K562 (cell line): ENCODE measurements around the gene ACTN3. TPM values are rescaled to one million over a fixed set of nuclear protein-coding genes. Genes with fewer than 3 reads are reported as not detected.
A peak's percentile ranks its signal among the peaks of the same experiment; 100 is the strongest.

Experiments used
- ATAC-seq: fragments of 200-7000 bp; cut with Tn5 transposase; 3 replicates; pipeline ENCODE4 v1.9.1; 2020; ENCODE audit warnings: moderate library complexity
- BruUV-seq: library from RNA; stranded (reverse); fragments of 400-500 nt; replicated peaks from 2 replicates; lab custom pipeline; 2021; lab: Mats Ljungman, UMichigan
- CTCF ChIA-PET: fragments of 300-600 bp; formaldehyde crosslinking; extraction: SDS; loops from one replicate; lab custom pipeline; 2021; ENCODE audit warnings: low intra/inter-chr PET ratio; lab: Yijun Ruan, JAX
- POLR2A ChIA-PET: fragments of 300-600, 350-650 bp; sonication (Branson Sonifier 250); formaldehyde crosslinking; extraction: SDS; loops from one replicate; lab custom pipeline; 2021; ENCODE audit warnings: antibody characterized with exemption, inconsistent platforms; lab: Yijun Ruan, JAX
- DNase-seq, 4 experiments: peaks; one replicate each; pipeline versions ENCODE4 v3.0.0 to v3.0.0-alpha.2; 2011 to 2018; ENCODE audit warnings: low spot score in 3 of 4, mixed read lengths in 3 of 4; ENCODE audit errors: extremely low read depth in 1 of 4
- FAIRE-seq: peaks from 2 replicates; lab custom pipeline; 2011; peaks lifted over from hg19 to GRCh38; lab: Jason Lieb, UNC
- H2AFZ ChIP-seq: 2 replicates; pipeline ENCODE4 v1.6.0; 2011; ENCODE audit warnings: low read depth, low read length, control low read depth, inconsistent platforms
- H3K27ac ChIP-seq: fragments of 200-600 bp; 3 replicates; pipeline ENCODE4 v1.8.0; 2011; ENCODE audit warnings: low read depth, mild to moderate bottlenecking, control low read depth, inconsistent platforms, low read length, moderate library complexity, mixed read lengths; ENCODE audit errors: extremely low read depth
- H3K27me3 ChIP-seq, 2 experiments: fragments of 300-600 bp in 1 of 2; 2 replicates in 1 of 2; 3 replicates in 1 of 2; pipeline versions ENCODE4 v1.6.0 to v1.8.0; 2011; ENCODE audit warnings: inconsistent platforms in 2 of 2, low read length in 2 of 2, mild to moderate bottlenecking in 1 of 2, mixed read lengths in 1 of 2, moderate library complexity in 1 of 2; ENCODE audit not compliant: control insufficient read depth in 2 of 2, insufficient read depth in 2 of 2
- H3K36me3 ChIP-seq: fragments of 300-600 bp; 3 replicates; pipeline ENCODE4 v1.8.0; 2011; ENCODE audit warnings: mild to moderate bottlenecking, low read length, inconsistent platforms; ENCODE audit not compliant: control insufficient read depth, insufficient read depth
- H3K4me1 ChIP-seq, 2 experiments: fragments of 200-600 bp in 1 of 2; replicated peaks in 1 of 2; 2 replicates in 1 of 2; 3 replicates in 1 of 2; pipeline versions ENCODE4 v1.5.1 to v1.8.0; 2011; ENCODE audit warnings: inconsistent platforms in 2 of 2, low read length in 2 of 2, mild to moderate bottlenecking in 1 of 2, mixed read lengths in 1 of 2, moderate library complexity in 1 of 2; ENCODE audit not compliant: control insufficient read depth in 2 of 2, insufficient read depth in 2 of 2
- H3K4me2 ChIP-seq: 2 replicates; pipeline ENCODE4 v1.6.1; 2011; ENCODE audit warnings: low read length, control low read depth, inconsistent platforms, mixed read lengths; ENCODE audit not compliant: insufficient read depth
- H3K4me3 ChIP-seq: fragments of 200-600 bp; sonication (generic), shearing (Covaris generic); 2 replicates; pipeline ENCODE4 v1.5.1; 2016; ENCODE audit warnings: control low read depth, inconsistent platforms
- H3K79me2 ChIP-seq: fragments of 200-600 bp; 3 replicates; pipeline ENCODE4 v1.8.0; 2011; ENCODE audit warnings: low read length, inconsistent platforms; ENCODE audit not compliant: control insufficient read depth, insufficient read depth
- H3K9ac ChIP-seq, 2 experiments: 2 replicates each; pipeline versions ENCODE4 v1.6.0 to v1.6.1; 2011; ENCODE audit warnings: low read depth in 2 of 2, low read length in 2 of 2, control low read depth in 1 of 2, inconsistent platforms in 1 of 2, mild to moderate bottlenecking in 1 of 2, mixed read lengths in 1 of 2; ENCODE audit not compliant: insufficient read depth in 1 of 2
- H3K9me1 ChIP-seq: one replicate; pipeline ENCODE4 v1.6.0; 2011; ENCODE audit warnings: inconsistent platforms, mild to moderate bottlenecking, low read length, moderate library complexity; ENCODE audit not compliant: control insufficient read depth, insufficient read depth
- H3K9me3 ChIP-seq: replicated peaks from 2 replicates; pipeline ENCODE4 v1.5.1; 2011; ENCODE audit warnings: low read depth, low read length, inconsistent platforms; ENCODE audit not compliant: control insufficient read depth, insufficient read depth
- H4K20me1 ChIP-seq: replicated peaks from 2 replicates; pipeline ENCODE4 v1.6.1; 2011; ENCODE audit warnings: low read length, inconsistent platforms, mixed read lengths; ENCODE audit not compliant: control insufficient read depth, insufficient read depth
- EP400 ChIP-seq: fragments of 450-650 bp; IDR thresholded peaks from 2 replicates; pipeline ENCODE4 v1.6.1; 2017; ENCODE audit warnings: antibody characterized with exemption, mild to moderate bottlenecking, moderate library complexity
- POLR2G ChIP-seq: fragments of 200-400 bp; formaldehyde crosslinking; IDR thresholded peaks from 2 replicates; pipeline ENCODE4 v1.6.1; 2017; ENCODE audit warnings: low read depth, mild to moderate bottlenecking, antibody characterized with exemption, low read length, moderate library complexity
- STAT6 ChIP-seq: sonication (generic); formaldehyde crosslinking; IDR thresholded peaks from 2 replicates; pipeline ENCODE4 v1.8.1; 2023; ENCODE audit warnings: mild to moderate bottlenecking, missing genetic modification reagents
- ZNF263 ChIP-seq: sonication (generic); formaldehyde crosslinking; IDR thresholded peaks from 2 replicates; pipeline ENCODE4 v1.8.0; 2022; ENCODE audit warnings: mild to moderate bottlenecking, missing genetic modification reagents, borderline replicate concordance
- WGBS: fragments of 100-300 bp; shearing (Covaris generic); methylation state at CpG from one replicate; pipeline ENCODE4 v1.1.6; 2016; ENCODE audit warnings: low coverage, mixed read lengths; ENCODE audit not compliant: insufficient coverage; ENCODE audit errors: missing lambda C conversion rate; 5-methylcytosine and 5-hydroxymethylcytosine counted together
- in situ Hi-C: fragments of 300-500 bp; cut with MboI; formaldehyde crosslinking; loops from 4 replicates; pipeline ENCODE4 v1.15.0; 2018; ENCODE audit warnings: inconsistent platforms, mixed read lengths
- intact Hi-C: fragments of 100-400 bp; cut with micrococcal nuclease; formaldehyde crosslinking; loops from 2 replicates; pipeline ENCODE4 v1.14.2; 2022
- polyA plus RNA-seq, 8 experiments: library from polyadenylated mRNA; depleted of rRNA in 4 of 8; stranded (reverse) in 5 of 8; unstranded in 3 of 8; fragments of >200 nt; fragmentation: Nextera tagmentation in 2 of 8; fragmentation: Illumina TruSeq in 1 of 8; extraction: Ambion mirVana in 2 of 8; extraction: Trizol in 1 of 8; gene quantifications; 2 replicates each; pipeline versions ENCODE4 v1.2.1 to v1.2.3, GENCODE V29; 2011 to 2014; ENCODE audit warnings: inconsistent platforms in 1 of 8, missing spikeins in 1 of 8
- total RNA-seq, 7 experiments: library from RNA; depleted of rRNA in 6 of 7; stranded (reverse); fragments of >200 nt in 6 of 7; fragmentation: Illumina TruSeq in 2 of 7; extraction: Trizol in 2 of 7; gene quantifications; 2 replicates each; pipeline versions ENCODE4 v1.2.1 to v1.2.3, GENCODE V29; 2011 to 2021; ENCODE audit warnings: low replicate concordance in 1 of 7

The ACTN3 gene
- total and polyA plus RNA-seq, 9 of the 15 experiments (the other 6 are each of a cell fraction or from before 2014, with no cell fraction given) = not detected

- no TSS peak for BruUV-seq
- FAIRE-seq (no peak), ATAC-seq (no peak), DNase-seq (no peak)
- in situ Hi-C loops = no loop called here
- H2AFZ ChIP-seq = no peak overlapping the region
- no peaks in the 10 kb centered on the region for H3K9me3 ChIP-seq
- peak overlapping the region in 1 of 2 experiments; percentile 24; a peak in 1 of 4 replicates for H3K9ac ChIP-seq
- no peaks in the 10 kb centered on the region for H3K36me3 ChIP-seq
- H3K27me3 ChIP-seq = no peaks in the 10 kb centered on the region
- H4K20me1 ChIP-seq = no peaks in the 10 kb centered on the region
- ChIA-PET POLR2A (interaction anchor here (1.1 kb wide), 1 partner anchor 12 kb away, joined by 4 read pairs; no protein-coding TSS in a partner anchor), CTCF (no interaction called here)
- no peak overlapping the region for H3K4me3 ChIP-seq
- TF ChIP-seq EP400 = no peak
- TF ChIP-seq ZNF263 (CRISPR knock-in tag) = peak; percentile 55; the same call in 1 of the 2 replicates
- WGBS = 68% methylated on average over 8 of the region's 13 CpGs
- peaks cover 0 to 9% of the 10 kb centered on the region in 2 experiments; a peak in 1 of 5 replicates for H3K4me1 ChIP-seq
- no peaks in the 10 kb centered on the region for H3K79me2 ChIP-seq
- no peak overlapping the region for H3K4me2 ChIP-seq
- H3K9me1 ChIP-seq = no peaks in the 10 kb centered on the region
- intact Hi-C loops = no loop called here
- no peak overlapping the region for H3K27ac ChIP-seq
Measured at GRCh38 chr11:66529655-66530054, 17.0 kb upstream of the ACTN3 start.

GRCh38 chr11:66530927-66531709 lies 15.6 kb upstream of the ACTN3 start:
- no peaks in the 10 kb centered on the region for H4K20me1 ChIP-seq
- H2AFZ ChIP-seq = no peak overlapping the region
- ChIA-PET CTCF (no interaction called here), POLR2A (interaction anchor here (3.0 kb wide), 1 partner anchor 15 kb away, joined by 12 read pairs; the partner anchor contains the start of gene ZDHHC24)
- no peaks in the 10 kb centered on the region for H3K27me3 ChIP-seq
- 75% methylated on average over 9 of the region's 10 CpGs for WGBS
- H3K9ac ChIP-seq = peak overlapping the region in 1 of 2 experiments; percentile 32; a peak in 2 of 4 replicates
- H3K9me3 ChIP-seq = no peaks in the 10 kb centered on the region
- no peak for TF ChIP-seq STAT6 (CRISPR knock-in tag)
- TF ChIP-seq POLR2G = peak; percentile 29; the same call in 1 of the 2 replicates
- no peak overlapping the region for H3K4me2 ChIP-seq
- H3K4me1 ChIP-seq = peaks cover 0 to 9% of the 10 kb centered on the region in 2 experiments; a peak in 1 of 5 replicates
- H3K79me2 ChIP-seq = no peaks in the 10 kb centered on the region
- no peaks in the 10 kb centered on the region for H3K36me3 ChIP-seq
- intact Hi-C loops = no loop called here
- no peak overlapping the region for H3K27ac ChIP-seq
- BruUV-seq = no TSS peak
- ATAC-seq (peak; percentile 25; the same call in 1 of the 3 replicates), DNase-seq (no peak), FAIRE-seq (no peak)
- in situ Hi-C loops = no loop called here
- no peak overlapping the region for H3K4me3 ChIP-seq
- H3K9me1 ChIP-seq = no peaks in the 10 kb centered on the region
